GM12878 (cell line): Measurements from ENCODE around the gene ADGRL4. TPM values are rescaled to one million over a fixed set of nuclear protein-coding genes. Genes with fewer than 3 reads are reported as not detected.
"Not testable (repeated sequence)": the region's sequence is repeated elsewhere in the genome, so short reads cannot be mapped to it uniquely, and the experiment has no call there.

Source experiments
- ATAC-seq: fragments of 200-7000 bp; cut with Tn5 transposase; 3 replicates; pipeline ENCODE4 v1.9.1; 2020; ENCODE audit warnings: mild to moderate bottlenecking, moderate library complexity
- BruUV-seq: library from RNA; stranded (reverse); fragments of 400-500 nt; replicated peaks from 2 replicates; lab custom pipeline; 2021; lab: Mats Ljungman, UMichigan
- CTCF ChIA-PET: fragments of 300-600 bp; sonication (Branson Sonifier 250); formaldehyde crosslinking; extraction: SDS; loops from one replicate; lab custom pipeline; 2021; ENCODE audit warnings: inconsistent platforms; lab: Yijun Ruan, JAX
- POLR2A ChIA-PET: fragments of 350-600 bp; formaldehyde crosslinking; extraction: SDS; loops from one replicate; lab custom pipeline; 2021; ENCODE audit warnings: inconsistent platforms; lab: Charles Lee
- RAD21 ChIA-PET: fragments of 300-600 bp; sonication (Branson Sonifier 250); formaldehyde crosslinking; loops from one replicate; lab custom pipeline; 2023; ENCODE audit warnings: antibody characterized with exemption; ENCODE audit not compliant: unreplicated experiment; lab: Charles Lee
- SMC1A ChIA-PET: fragments of 300-600 bp; sonication (Branson Sonifier 250); formaldehyde crosslinking; loops from one replicate; lab custom pipeline; 2023; ENCODE audit not compliant: unreplicated experiment, uncharacterized antibody; lab: Charles Lee
- DNase-seq: peaks from one replicate; pipeline ENCODE4 v3.0.0-alpha.2; 2011; ENCODE audit warnings: low read depth, low spot score
- FAIRE-seq: peaks from 3 replicates; lab custom pipeline; 2011; peaks lifted over from hg19 to GRCh38; lab: Jason Lieb, UNC
- H2AFZ ChIP-seq: 2 replicates; pipeline ENCODE4 v1.6.0; 2011; ENCODE audit warnings: low read depth, low read length, control low read depth; ENCODE audit not compliant: control insufficient read depth
- H3K27ac ChIP-seq: 2 replicates; pipeline ENCODE4 v1.5.1; 2011; ENCODE audit warnings: control low read depth; ENCODE audit not compliant: control insufficient read depth, insufficient read depth
- H3K27me3 ChIP-seq, 2 experiments: replicated peaks in 1 of 2; 2 replicates each; pipeline versions ENCODE4 v1.6.0 to v1.6.1; 2011; ENCODE audit warnings: low read length in 1 of 2; ENCODE audit not compliant: control insufficient read depth in 2 of 2, insufficient read depth in 2 of 2
- H3K36me3 ChIP-seq, 2 experiments: 2 replicates each; pipeline ENCODE4 v1.5.1; 2011; ENCODE audit warnings: low read length in 1 of 2; ENCODE audit not compliant: control insufficient read depth in 2 of 2, insufficient read depth in 2 of 2
- H3K4me1 ChIP-seq: 2 replicates; pipeline ENCODE4 v1.6.1; 2011; ENCODE audit warnings: mild to moderate bottlenecking, low read length, moderate library complexity, mixed read lengths; ENCODE audit not compliant: control insufficient read depth, insufficient read depth
- H3K4me2 ChIP-seq: 2 replicates; pipeline ENCODE4 v1.6.0; 2011; ENCODE audit warnings: control low read depth; ENCODE audit not compliant: control insufficient read depth, insufficient read depth
- H3K4me3 ChIP-seq: fragments of 200-600 bp; sonication (generic); 2 replicates; pipeline ENCODE4 v1.5.1; 2016
- H3K79me2 ChIP-seq: 2 replicates; pipeline ENCODE4 v1.6.0; 2011; ENCODE audit warnings: low read length; ENCODE audit not compliant: control insufficient read depth, insufficient read depth
- H3K9ac ChIP-seq: 2 replicates; pipeline ENCODE4 v1.8.0; 2011; ENCODE audit warnings: low read length, control low read depth, mixed read lengths; ENCODE audit not compliant: control insufficient read depth, insufficient read depth
- H3K9me3 ChIP-seq: replicated peaks from 3 replicates; pipeline ENCODE4 v1.5.1; 2011; ENCODE audit warnings: mild to moderate bottlenecking, low read length; ENCODE audit not compliant: control insufficient read depth, insufficient read depth
- H4K20me1 ChIP-seq: 2 replicates; pipeline ENCODE4 v1.6.0; 2011; ENCODE audit not compliant: control insufficient read depth, insufficient read depth
- CHD1 ChIP-seq: IDR thresholded peaks from 2 replicates; pipeline ENCODE4 v1.6.1; 2012; ENCODE audit warnings: low read depth, low read length, improper control_type of control experiment
- ELK1 ChIP-seq: IDR thresholded peaks from 2 replicates; pipeline ENCODE4 v1.6.1; 2012; ENCODE audit warnings: low read depth, low read length, improper control_type of control experiment
- MTA2 ChIP-seq: fragments of 450-650 bp; IDR thresholded peaks from 2 replicates; pipeline ENCODE4 v1.6.1; 2016; ENCODE audit warnings: low read depth, mild to moderate bottlenecking, moderate library complexity
- MYB ChIP-seq: fragments of 150-350 bp; IDR thresholded peaks from 2 replicates; pipeline ENCODE4 v1.6.1; 2014; ENCODE audit warnings: mild to moderate bottlenecking, low read depth, low read length, borderline replicate concordance
- PAX5 ChIP-seq: IDR thresholded peaks from 2 replicates; pipeline ENCODE4 v1.6.1; 2011; ENCODE audit warnings: low read depth, low read length, borderline replicate concordance
- SP1 ChIP-seq: IDR thresholded peaks from one replicate; pipeline ENCODE4 v1.6.1; 2011; ENCODE audit warnings: low read depth, low read length
- SREBF2 ChIP-seq: IDR thresholded peaks from 2 replicates; pipeline ENCODE4 v1.6.1; 2012; ENCODE audit warnings: mild to moderate bottlenecking, low read length
- TARDBP ChIP-seq: IDR thresholded peaks from 2 replicates; pipeline ENCODE4 v1.6.1; 2016; ENCODE audit warnings: borderline replicate concordance
- YBX1 ChIP-seq: fragments of 450-650 bp; IDR thresholded peaks from 2 replicates; pipeline ENCODE4 v1.6.1; 2016; ENCODE audit warnings: antibody characterized with exemption
- ZNF24 ChIP-seq: fragments of 450-650 bp; IDR thresholded peaks from 2 replicates; pipeline ENCODE4 v1.6.1; 2017; ENCODE audit warnings: antibody characterized with exemption, mild to moderate bottlenecking
- ZNF274 ChIP-seq: IDR thresholded peaks from one replicate; pipeline ENCODE4 v1.8.0; 2011; ENCODE audit not compliant: insufficient read length, insufficient read depth
- WGBS: methylation state at CpG from one replicate; pipeline ENCODE4 v1.1.6; 2016; ENCODE audit warnings: low lambda C conversion rate; ENCODE audit not compliant: insufficient replicate concordance, insufficient coverage; ENCODE audit errors: missing lambda C conversion rate; 5-methylcytosine and 5-hydroxymethylcytosine counted together
- in situ Hi-C: fragments of 300-500 bp; cut with MboI; formaldehyde crosslinking; loops from 9 replicates; pipeline ENCODE4 v1.14.3; 2018; ENCODE audit warnings: mixed read lengths
- intact Hi-C: fragments of 100-400 bp; cut with micrococcal nuclease; formaldehyde crosslinking; loops from one replicate; pipeline ENCODE4 v1.14.2; 2022; ENCODE audit not compliant: unreplicated experiment
- polyA plus RNA-seq, 11 experiments: library from polyadenylated mRNA; depleted of rRNA in 4 of 11; unstranded in 6 of 11; stranded (reverse) in 5 of 11; fragments of >200 nt; fragmentation: Nextera tagmentation in 4 of 11; fragmentation: Illumina TruSeq in 1 of 11; extraction: Ambion mirVana in 4 of 11; extraction: Trizol in 1 of 11; gene quantifications; 1 replicate in 1 of 11; 2 replicates in 10 of 11; pipeline versions ENCODE4 v1.2.1 to v1.2.3, GENCODE V29; 2011 to 2016; ENCODE audit warnings: inconsistent platforms in 2 of 11, missing spikeins in 2 of 11, low read depth in 1 of 11
- total RNA-seq, 4 experiments: library from RNA; depleted of rRNA in 3 of 4; stranded (reverse); fragments of >200 nt in 3 of 4; fragmentation: Illumina TruSeq in 1 of 4; extraction: Trizol in 1 of 4; gene quantifications; 2 replicates each; pipeline versions ENCODE4 v1.2.1 to v1.2.3, GENCODE V29; 2013 to 2021
- TF ChIP-seq, protein P1 (sequence below): IDR thresholded peaks from 2 replicates; pipeline ENCODE4 v1.6.1; 2011; ENCODE audit warnings: borderline replicate concordance, low read depth, mild to moderate bottlenecking, moderate library complexity, low read length; ENCODE audit not compliant: insufficient read depth, poor library complexity, severe bottlenecking

ADGRL4 gene
- total and polyA plus RNA-seq, 10 of the 15 experiments (the other 5 are each of a cell fraction or from before 2014, with no cell fraction given), result not detected

DNA sequence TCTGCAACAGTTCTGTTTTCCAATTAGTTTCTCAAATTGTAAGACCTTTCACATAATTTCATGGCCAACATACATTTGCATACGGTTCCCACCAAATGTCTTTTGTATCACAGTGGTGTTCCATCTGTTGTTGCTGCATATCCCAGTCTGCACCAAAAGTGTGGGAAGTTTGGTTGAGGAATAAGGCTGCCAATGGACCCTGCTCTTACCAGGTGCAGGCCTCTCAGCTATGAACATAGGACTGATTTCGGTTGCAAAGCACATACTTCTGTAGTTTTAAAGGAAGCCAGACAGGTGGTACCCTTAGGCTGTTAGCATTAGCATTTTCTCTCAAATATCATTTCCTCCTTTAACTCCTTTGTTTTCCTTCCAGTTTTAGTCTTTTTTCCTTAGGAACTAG is 33.8 kb downstream of the ADGRL4 start (continued):
- TF ChIP-seq ZNF24 (no peak), ELK1 (no peak), PAX5 (no peak), SP1 (no peak)

GRCh38 chr1:78967091-78967490 is 39.4 kb downstream of the ADGRL4 start:
- DNase-seq, FAIRE-seq, H3K4me2 ChIP-seq, SMC1A ChIA-PET, H3K4me3 ChIP-seq, H3K9ac ChIP-seq, H4K20me1 ChIP-seq, H3K4me1 ChIP-seq, in situ Hi-C loops, H3K79me2 ChIP-seq, H3K9me3 ChIP-seq, H2AFZ ChIP-seq, CTCF ChIA-PET, H3K27ac ChIP-seq, H3K36me3 ChIP-seq, POLR2A ChIA-PET, RAD21 ChIA-PET, BruUV-seq, H3K27me3 ChIP-seq, intact Hi-C loops: not testable (repeated sequence)
- ATAC-seq, result peak; percentile 48; the same call in 2 of the 3 replicates

- CTCF ChIA-PET, result no interaction called here
- Histone ChIP-seq H4K20me1 (no peaks in the 10 kb centered on the region), H3K36me3 (no peaks in the 10 kb centered on the region), H3K4me3 (no peak overlapping the region), H3K4me2 (no peak overlapping the region), H3K9ac (no peak overlapping the region), H3K27me3 (no peaks in the 10 kb centered on the region), H3K9me3 (no peaks in the 10 kb centered on the region), H3K27ac (no peak overlapping the region), H3K4me1 (no peaks in the 10 kb centered on the region), H3K79me2 (no peaks in the 10 kb centered on the region), H2AFZ (no peak overlapping the region)
- in situ Hi-C loops (no loop called here), intact Hi-C loops (no loop called here)
- WGBS, result 13% methylated on average over 2 of the region's 2 CpGs
- FAIRE-seq, result no peak
- POLR2A ChIA-PET, result no interaction called here
- RAD21 ChIA-PET, result no interaction called here
- no peak for DNase-seq
- SMC1A ChIA-PET, result no interaction called here
- no peak for ATAC-seq
- BruUV-seq, result no TSS peak
- TF ChIP-seq SREBF2 (no peak), ELK1 (no peak), MYB (no peak), MTA2 (no peak), ZNF274 (no peak), YBX1 (no peak), CHD1 (no peak), TARDBP (no peak)
- TF ChIP-seq, protein P1, sequence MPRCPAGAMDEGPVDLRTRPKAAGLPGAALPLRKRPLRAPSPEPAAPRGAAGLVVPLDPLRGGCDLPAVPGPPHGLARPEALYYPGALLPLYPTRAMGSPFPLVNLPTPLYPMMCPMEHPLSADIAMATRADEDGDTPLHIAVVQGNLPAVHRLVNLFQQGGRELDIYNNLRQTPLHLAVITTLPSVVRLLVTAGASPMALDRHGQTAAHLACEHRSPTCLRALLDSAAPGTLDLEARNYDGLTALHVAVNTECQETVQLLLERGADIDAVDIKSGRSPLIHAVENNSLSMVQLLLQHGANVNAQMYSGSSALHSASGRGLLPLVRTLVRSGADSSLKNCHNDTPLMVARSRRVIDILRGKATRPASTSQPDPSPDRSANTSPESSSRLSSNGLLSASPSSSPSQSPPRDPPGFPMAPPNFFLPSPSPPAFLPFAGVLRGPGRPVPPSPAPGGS, result no peak
These were observed 47.8 kb downstream of the ADGRL4 start for GRCh38 chr1:78958711-78959110.
